Measurements from ENCODE around the gene CORO2B.

DNA sequence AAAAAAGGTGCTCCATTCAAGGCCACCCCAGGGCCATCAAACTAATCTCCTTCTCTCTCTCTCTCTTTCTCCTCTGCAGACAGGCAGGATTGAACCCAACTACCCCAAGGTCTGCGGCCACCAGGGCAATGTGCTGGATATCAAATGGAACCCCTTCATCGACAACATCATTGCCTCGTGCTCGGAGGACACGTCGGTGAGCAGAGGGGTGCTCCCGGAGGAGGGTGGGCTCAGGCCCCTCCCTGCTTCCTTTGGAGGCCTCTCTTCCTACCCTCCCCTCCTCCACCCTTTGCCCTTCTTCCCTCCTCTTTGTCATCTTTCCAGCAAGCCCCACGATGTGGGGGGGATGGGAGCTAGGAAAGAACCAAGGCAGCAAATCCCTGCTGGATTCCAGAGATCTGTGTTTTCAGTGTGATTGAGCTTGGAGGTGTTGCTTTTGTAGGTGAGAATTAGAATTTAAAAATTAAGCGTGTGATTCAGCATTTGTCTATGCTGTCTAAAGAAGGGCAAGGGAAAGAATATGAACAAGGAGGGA lies 116.3 kb downstream of the CORO2B start:
- no peak for TF ChIP-seq EZH2 (IDR thresholded peaks at IDR 0.05)
- no peak for TF ChIP-seq POLR2AphosphoS5 (IDR thresholded peaks at IDR 0.05; ENCODE audit: borderline replicate concordance, low read depth, low read length)
- TF ChIP-seq FOXP2 (optimal IDR thresholded peaks at IDR 0.05; ENCODE audit: control extremely low read depth, extremely low read length, insufficient read depth): no peak

Measured in SK-N-MC (cell line).